Lower lobe of right lung (tissue), 2 donors: ENCODE measurements around the gene DGKA. TPM values are rescaled to one million over a fixed set of nuclear protein-coding genes. Genes with fewer than 3 reads are reported as not detected.

Source experiments
- ATAC-seq, 2 donors: fragments of 200-7000 bp; cut with Tn5 transposase; one replicate each; pipeline ENCODE4 v1.9.1; 2020 to 2022; ENCODE audit warnings: mild to moderate bottlenecking in 2 of 2, moderate library complexity in 2 of 2
- DNase-seq: peaks from one replicate; pipeline ENCODE4 v3.0.0-alpha.2; 2020
- H3K27ac ChIP-seq: fragments of 200-600 bp; one replicate; pipeline ENCODE4 v1.8.0; 2022
- H3K27me3 ChIP-seq: fragments of 200-600 bp; one replicate; pipeline ENCODE4 v1.8.0; 2022; ENCODE audit warnings: low read depth
- H3K36me3 ChIP-seq: fragments of 200-600 bp; one replicate; pipeline ENCODE4 v1.8.0; 2022; ENCODE audit warnings: mild to moderate bottlenecking
- H3K4me1 ChIP-seq: fragments of 200-600 bp; one replicate; pipeline ENCODE4 v1.8.0; 2022
- H3K4me3 ChIP-seq: fragments of 200-600 bp; one replicate; pipeline ENCODE4 v1.8.0; 2022; ENCODE audit warnings: mild to moderate bottlenecking
- H3K9me3 ChIP-seq: fragments of 200-600 bp; one replicate; pipeline ENCODE4 v1.8.0; 2022
- CTCF ChIP-seq: fragments of 200-600 bp; IDR thresholded peaks from one replicate; pipeline ENCODE4 v1.8.0; 2022; ENCODE audit warnings: antibody characterized with exemption, mild to moderate bottlenecking
- intact Hi-C: fragments of 100-400 bp; cut with DNase I; formaldehyde crosslinking; loops from one replicate; pipeline ENCODE4 v1.11.0; 2022
- total RNA-seq: library from RNA; stranded (reverse); fragmentation: NEBNext Ultra II Directional; extraction: Animal tissue kit (Norgen Biotek cat#: 25700); gene quantifications from one replicate; pipeline ENCODE4 v1.2.1, GENCODE V29; 2021
- donor health status: DM: no; HTN: yes; CAD: no; lungs with severe emphysema.

DGKA gene
- total RNA-seq, 1 donor from 2014 or later = 35.3 TPM

- TF ChIP-seq CTCF = no peak
- Histone ChIP-seq H3K27ac (peak overlapping the region; percentile 84), H3K27me3 (no peaks in the 10 kb centered on the region), H3K4me3 (peak overlapping the region; percentile 75), H3K9me3 (no peaks in the 10 kb centered on the region), H3K36me3 (no peaks in the 10 kb centered on the region), H3K4me1 (peaks cover 57% of the 10 kb centered on the region)
- intact Hi-C loops = loop anchor here (10.0 kb wide), 1 partner anchor 187 kb away; the partner anchor contains the start of gene GDF11
- peak; percentile 74 for DNase-seq
- ATAC-seq = peak; percentile 54
Measured at GRCh38 chr12:55931780-55932550, 1.0 kb downstream of the DGKA start.

GRCh38 chr12:55932551-55932910, 1.6 kb downstream of the DGKA start:
- Histone ChIP-seq H3K27ac (peak overlapping the region; percentile 84), H3K27me3 (no peaks in the 10 kb centered on the region), H3K36me3 (peaks cover 4% of the 10 kb centered on the region), H3K4me1 (peaks cover 57% of the 10 kb centered on the region), H3K9me3 (no peaks in the 10 kb centered on the region), H3K4me3 (peak overlapping the region; percentile 75)
- ATAC-seq = peak; percentile 16 to 52
- intact Hi-C loops = loop anchor here (10.0 kb wide), 1 partner anchor 188 kb away; the partner anchor contains the start of gene GDF11
- no peak for TF ChIP-seq CTCF
- DNase-seq = no peak

- intact Hi-C loops = loop anchor here (10.0 kb wide), 1 partner anchor 188 kb away; the partner anchor contains the start of gene GDF11
- no peak overlapping the region for H3K27ac ChIP-seq
- ATAC-seq (no peak), DNase-seq (no peak)
- no peaks in the 10 kb centered on the region for H3K27me3 ChIP-seq
- peaks cover 54% of the 10 kb centered on the region for H3K4me1 ChIP-seq
- TF ChIP-seq CTCF = no peak
- H3K9me3 ChIP-seq = no peaks in the 10 kb centered on the region
- H3K36me3 ChIP-seq = peaks cover 10% of the 10 kb centered on the region
- H3K4me3 ChIP-seq = peak overlapping the region; percentile 75
Measured at GRCh38 chr12:55933169-55933798, 2.3 kb downstream of the DGKA start.

- no peak for TF ChIP-seq CTCF
- intact Hi-C loops = loop anchor here (10.0 kb wide), 1 partner anchor 189 kb away; the partner anchor contains the start of gene GDF11
- H3K9me3 ChIP-seq = no peaks in the 10 kb centered on the region
- no peak for DNase-seq
- no peak overlapping the region for H3K27ac ChIP-seq
- no peaks in the 10 kb centered on the region for H3K27me3 ChIP-seq
- H3K4me1 ChIP-seq = peaks cover 46% of the 10 kb centered on the region
- H3K36me3 ChIP-seq = peaks cover 17% of the 10 kb centered on the region
- no peak overlapping the region for H3K4me3 ChIP-seq
- ATAC-seq = no peak
Measured at GRCh38 chr12:55933799-55934742, 3.1 kb downstream of the DGKA start.

- H3K27ac ChIP-seq = no peak overlapping the region
- peaks cover 39% of the 10 kb centered on the region for H3K4me1 ChIP-seq
- H3K27me3 ChIP-seq = no peaks in the 10 kb centered on the region
- no peak for TF ChIP-seq CTCF
- intact Hi-C loops = loop anchor here (10.0 kb wide), 1 partner anchor 190 kb away; the partner anchor contains the start of gene GDF11
- H3K4me3 ChIP-seq = no peak overlapping the region
- H3K36me3 ChIP-seq = peaks cover 20% of the 10 kb centered on the region
- DNase-seq = no peak
- no peaks in the 10 kb centered on the region for H3K9me3 ChIP-seq
- ATAC-seq = no peak
Measured at GRCh38 chr12:55934773-55935172, 3.8 kb downstream of the DGKA start.
